Suprapubic skin (tissue), 4 donors: ENCODE results near the gene ACTN3.

Source experiments
- CTCF ChIP-seq, 2 donors: fragments of 200-600 bp in 1 of 2; fragments of 450-650 bp in 1 of 2; sonication (generic) in 1 of 2; IDR thresholded peaks; one replicate each; pipeline ENCODE4 v1.5.1; 2016 to 2019; ENCODE audit warnings: antibody characterized with exemption in 2 of 2, mild to moderate bottlenecking in 1 of 2, moderate library complexity in 1 of 2
- EP300 ChIP-seq: sonication (generic); formaldehyde crosslinking; IDR thresholded peaks from one replicate; pipeline ENCODE4 v1.6.1; 2017; ENCODE audit warnings: antibody characterized with exemption
- POLR2A ChIP-seq, 2 donors: fragments of 450-650 bp; IDR thresholded peaks; one replicate each; pipeline ENCODE4 v1.6.1; 2017; ENCODE audit warnings: antibody characterized with exemption in 2 of 2, mild to moderate bottlenecking in 2 of 2, moderate library complexity in 2 of 2
- POLR2AphosphoS5 ChIP-seq, 3 donors: sonication (generic); formaldehyde crosslinking; IDR thresholded peaks; one replicate each; pipeline ENCODE4 v1.6.1; 2017; ENCODE audit warnings: antibody characterized with exemption in 3 of 3

GRCh38 chr11:66561975-66562248, 15.2 kb downstream of the ACTN3 start:
- TF ChIP-seq CTCF (IDR thresholded peaks at IDR 0.05) (no peak), EP300 (no peak), POLR2A (IDR thresholded peaks at IDR 0.05) (no peak), POLR2AphosphoS5 (IDR thresholded peaks at IDR 0.05) (no peak)
